Stomach (tissue), 9 donors: Measurements from ENCODE around the gene MAPKAPK3. TPM values are rescaled to one million over a fixed set of nuclear protein-coding genes. Genes with fewer than 3 reads are reported as not detected.

Experiments used
- DNase-seq, 2 donors: peaks; one replicate each; pipeline versions ENCODE4 v3.0.0 to v3.0.0-alpha.2; 2013 to 2019
- H3K27ac ChIP-seq, 5 donors: fragments of 200-600 bp in 4 of 5; sonication (generic) in 4 of 5; one replicate each; pipeline ENCODE4 v1.5.1; 2013 to 2019; ENCODE audit warnings: mild to moderate bottlenecking in 1 of 5, moderate library complexity in 1 of 5
- H3K27me3 ChIP-seq, 3 donors: fragments of 200-600 bp; sonication (generic); one replicate each; pipeline ENCODE4 v1.5.1; 2017 to 2019; ENCODE audit warnings: mixed run types in 1 of 3
- H3K36me3 ChIP-seq, 4 donors: fragments of 200-600 bp; sonication (generic); 1 replicate in 3 of 4; 2 replicates in 1 of 4; pipeline ENCODE4 v1.5.1; 2016 to 2019
- H3K4me1 ChIP-seq, 4 donors: fragments of 200-600 bp; sonication (generic); one replicate each; pipeline ENCODE4 v1.5.1; 2016 to 2019
- H3K4me3 ChIP-seq, 4 donors: fragments of 200-600 bp; sonication (generic) in 3 of 4; one replicate each; pipeline ENCODE4 v1.5.1; 2016 to 2019; ENCODE audit warnings: mild to moderate bottlenecking in 1 of 4
- H3K9me3 ChIP-seq, 4 donors: fragments of 200-600 bp; sonication (generic); one replicate each; pipeline ENCODE4 v1.5.1; 2016 to 2019
- EP300 ChIP-seq: sonication (generic); formaldehyde crosslinking; IDR thresholded peaks from one replicate; pipeline ENCODE4 v1.6.1; 2017; ENCODE audit warnings: antibody characterized with exemption
- POLR2A ChIP-seq, 4 donors: fragments of 450-650 bp; IDR thresholded peaks; one replicate each; pipeline ENCODE4 v1.6.1; 2016; ENCODE audit warnings: antibody characterized with exemption in 4 of 4, control low read depth in 2 of 4, mild to moderate bottlenecking in 1 of 4, moderate library complexity in 1 of 4
- POLR2AphosphoS5 ChIP-seq, 3 donors: sonication (generic); formaldehyde crosslinking; IDR thresholded peaks; one replicate each; pipeline ENCODE4 v1.6.1; 2016; ENCODE audit warnings: antibody characterized with exemption in 3 of 3
- WGBS, 5 donors: extraction: QIAGEN DNeasy Blood & Tissue Kit in 3 of 5; methylation state at CpG; one replicate each; pipeline versions ENCODE4 v1.1.5 to v1.1.7; 2013 to 2018; 5-methylcytosine and 5-hydroxymethylcytosine counted together
- intact Hi-C: fragments of 100-400 bp; cut with DNase I; formaldehyde crosslinking; loops from one replicate; pipeline ENCODE4 v1.15.1; 2023; ENCODE audit warnings: low total_unique reads
- polyA plus RNA-seq, 3 donors: library from polyadenylated mRNA; stranded (reverse); fragments of 200-250 nt; gene quantifications; one replicate each; pipeline ENCODE4 v1.2.3, GENCODE V29; 2013
- total RNA-seq, 5 donors: library from RNA; depleted of rRNA; stranded (reverse); fragments of >200 nt; gene quantifications; one replicate each; pipeline versions ENCODE4 v1.1.0 to v1.2.3, GENCODE V29; 2014 to 2016
- TF ChIP-seq, protein P1 (sequence below), 7 experiments: fragments of 450-650 bp in 4 of 7; fragments of 200-600 bp in 3 of 7; sonication (generic) in 3 of 7; IDR thresholded peaks; one replicate each; pipeline ENCODE4 v1.5.1; 2016 to 2019; ENCODE audit warnings: antibody characterized with exemption in 7 of 7, control low read depth in 2 of 7, mild to moderate bottlenecking in 1 of 7
- donor health status: healthy with polysubstance abuse.
- donor health status: Bipolar disorder and iron deficiency.
- donor health status: healthy.

Gene MAPKAPK3
- total and polyA plus RNA-seq, 8 donors: 10.3 to 50.0 (median 29.4) TPM

DNA sequence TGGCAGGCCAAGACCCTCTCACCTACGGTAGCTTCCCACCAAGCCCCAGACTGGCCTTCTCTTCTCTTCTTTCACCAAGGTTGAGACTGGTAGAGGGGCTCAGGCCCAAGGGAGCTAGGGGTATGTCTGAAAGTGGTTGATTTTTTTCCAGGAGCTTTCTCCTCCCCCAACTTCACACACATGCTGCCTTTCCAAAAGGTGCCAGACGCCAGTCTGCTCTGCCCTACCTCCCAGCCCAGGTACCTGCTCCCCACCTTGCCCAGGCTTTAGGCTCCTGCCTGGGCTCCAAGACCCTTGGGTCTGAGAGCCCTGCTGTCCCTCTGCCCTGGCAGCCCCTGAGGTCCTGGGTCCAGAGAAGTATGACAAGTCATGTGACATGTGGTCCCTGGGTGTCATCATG lies 28.4 kb downstream of the MAPKAPK3 start:
- intact Hi-C loops: no loop called here
- DNase-seq: no peak
- no peaks in the 10 kb centered on the region for H3K27me3 ChIP-seq
- peaks cover 0 to 15% (median 4%) of the 10 kb centered on the region in 4 donors for H3K4me1 ChIP-seq
- H3K36me3 ChIP-seq: peaks cover 15 to 95% (median 92%) of the 10 kb centered on the region in 4 donors
- 81 to 92% (median 89%) methylated on average over 2 of the region's 2 CpGs for WGBS, 5 donors
- no peaks in the 10 kb centered on the region for H3K9me3 ChIP-seq
- no peak overlapping the region for H3K4me3 ChIP-seq
- TF ChIP-seq, protein P1, sequence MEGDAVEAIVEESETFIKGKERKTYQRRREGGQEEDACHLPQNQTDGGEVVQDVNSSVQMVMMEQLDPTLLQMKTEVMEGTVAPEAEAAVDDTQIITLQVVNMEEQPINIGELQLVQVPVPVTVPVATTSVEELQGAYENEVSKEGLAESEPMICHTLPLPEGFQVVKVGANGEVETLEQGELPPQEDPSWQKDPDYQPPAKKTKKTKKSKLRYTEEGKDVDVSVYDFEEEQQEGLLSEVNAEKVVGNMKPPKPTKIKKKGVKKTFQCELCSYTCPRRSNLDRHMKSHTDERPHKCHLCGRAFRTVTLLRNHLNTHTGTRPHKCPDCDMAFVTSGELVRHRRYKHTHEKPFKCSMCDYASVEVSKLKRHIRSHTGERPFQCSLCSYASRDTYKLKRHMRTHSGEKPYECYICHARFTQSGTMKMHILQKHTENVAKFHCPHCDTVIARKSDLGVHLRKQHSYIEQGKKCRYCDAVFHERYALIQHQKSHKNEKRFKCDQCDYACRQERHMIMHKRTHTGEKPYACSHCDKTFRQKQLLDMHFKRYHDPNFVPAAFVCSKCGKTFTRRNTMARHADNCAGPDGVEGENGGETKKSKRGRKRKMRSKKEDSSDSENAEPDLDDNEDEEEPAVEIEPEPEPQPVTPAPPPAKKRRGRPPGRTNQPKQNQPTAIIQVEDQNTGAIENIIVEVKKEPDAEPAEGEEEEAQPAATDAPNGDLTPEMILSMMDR (IDR thresholded peaks at IDR 0.05): no peak
- TF ChIP-seq EP300 (no peak), POLR2AphosphoS5 (IDR thresholded peaks at IDR 0.05) (no peak), POLR2A (IDR thresholded peaks at IDR 0.05) (no peak)
- no peak overlapping the region for H3K27ac ChIP-seq

DNA sequence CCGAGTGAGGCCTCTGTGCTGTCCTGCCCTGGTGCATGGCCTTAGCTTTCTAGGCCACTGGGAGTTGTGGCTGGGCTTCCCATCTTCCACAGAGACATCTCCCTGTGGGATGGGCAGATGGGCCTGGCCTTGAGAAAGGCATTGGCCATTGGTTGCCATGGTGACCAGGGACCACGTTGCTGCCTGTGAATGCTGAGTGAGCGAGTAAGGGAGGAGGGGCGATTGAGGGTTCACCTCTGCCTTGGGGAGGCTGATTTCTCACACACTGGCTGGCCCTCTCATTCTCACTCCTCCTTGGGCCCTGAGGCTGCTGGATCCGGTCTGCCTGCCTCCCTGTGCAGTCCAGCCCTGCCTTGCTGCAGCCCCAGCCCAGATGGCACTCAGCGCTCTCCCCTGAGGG lies 31.4 kb downstream of the MAPKAPK3 start:
- peak in 1 of 2 donors; percentile 53 for DNase-seq
- peaks cover 10 to 66% (median 62%) of the 10 kb centered on the region in 4 donors for H3K36me3 ChIP-seq
- WGBS, 5 donors: 60 to 84% (median 69%) methylated on average over 4 to 6 of the region's 6 CpGs
- intact Hi-C loops: no loop called here
- H3K9me3 ChIP-seq: no peaks in the 10 kb centered on the region
- H3K4me1 ChIP-seq: peaks cover 0 to 15% (median 4%) of the 10 kb centered on the region in 4 donors
- no peak overlapping the region for H3K4me3 ChIP-seq
- no peaks in the 10 kb centered on the region for H3K27me3 ChIP-seq
- TF ChIP-seq POLR2A (IDR thresholded peaks at IDR 0.05): no peak
- TF ChIP-seq EP300: no peak
- no peak for TF ChIP-seq POLR2AphosphoS5 (IDR thresholded peaks at IDR 0.05)
- TF ChIP-seq, protein P1 (IDR thresholded peaks at IDR 0.05): no peak
- H3K27ac ChIP-seq: peak overlapping the region in 1 of 5 donors; percentile 11

DNA sequence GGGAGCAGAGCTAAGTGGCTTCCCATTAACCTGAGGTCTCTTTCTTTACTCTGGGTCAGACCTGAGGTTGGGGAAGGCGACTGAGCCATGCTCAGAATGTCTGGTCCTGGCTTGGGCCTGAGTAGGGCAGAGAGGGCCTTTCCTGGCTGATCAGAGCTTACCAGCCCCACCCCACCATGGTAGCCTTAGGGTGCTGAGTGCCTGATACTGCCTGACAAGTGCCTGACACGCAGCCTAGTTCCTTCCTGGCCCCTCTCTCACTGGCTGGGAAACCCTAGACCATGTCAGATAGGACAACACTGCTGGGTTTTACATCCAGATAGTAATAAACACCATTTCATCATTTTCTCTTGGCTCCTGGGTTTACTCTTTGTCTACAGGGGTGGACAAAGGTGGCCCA lies 32.0 kb downstream of the MAPKAPK3 start:
- Histone ChIP-seq H3K4me3 (no peak overlapping the region), H3K27ac (peak overlapping the region in 1 of 5 donors; percentile 11), H3K9me3 (no peaks in the 10 kb centered on the region), H3K36me3 (peaks cover 7 to 59% (median 56%) of the 10 kb centered on the region in 4 donors), H3K4me1 (peaks cover 0 to 15% (median 4%) of the 10 kb centered on the region in 4 donors), H3K27me3 (no peaks in the 10 kb centered on the region)
- no peak for DNase-seq
- WGBS, 5 donors: 88 to 100% (median 94%) methylated on average over 1 to 2 of the region's 2 CpGs
- intact Hi-C loops: no loop called here
- TF ChIP-seq POLR2A (IDR thresholded peaks at IDR 0.05) (no peak), POLR2AphosphoS5 (IDR thresholded peaks at IDR 0.05) (no peak), EP300 (no peak)
- TF ChIP-seq, protein P1 (IDR thresholded peaks at IDR 0.05): no peak

DNA sequence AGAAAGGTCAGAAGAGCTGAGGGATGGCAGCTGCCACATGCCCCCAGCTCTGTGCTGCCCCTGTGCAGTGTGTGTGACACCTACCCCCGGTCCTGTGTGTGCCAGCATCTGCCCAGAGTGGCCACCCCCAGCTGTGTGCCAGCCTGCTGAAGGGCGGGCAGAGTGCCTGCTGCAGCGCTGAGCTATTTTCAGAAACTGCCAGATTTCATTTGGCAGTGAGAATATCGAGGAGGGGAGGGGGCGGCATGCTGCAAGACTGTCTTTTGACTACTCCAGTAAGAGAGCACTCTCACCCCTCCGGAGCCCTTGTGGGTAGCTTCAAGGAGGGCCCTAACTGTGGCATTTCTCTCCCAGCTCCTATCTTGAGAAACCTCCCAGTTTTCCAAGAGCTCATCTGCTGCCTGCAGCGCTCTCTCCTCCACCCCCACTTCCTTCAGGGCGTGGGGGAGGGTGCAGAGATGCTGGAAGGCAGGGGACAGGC lies 32.5 kb downstream of the MAPKAPK3 start:
- no peak overlapping the region for H3K27ac ChIP-seq
- peak in 1 of 2 donors; percentile 34 for DNase-seq
- no peak overlapping the region for H3K4me3 ChIP-seq
- no peaks in the 10 kb centered on the region for H3K27me3 ChIP-seq
- H3K9me3 ChIP-seq: no peaks in the 10 kb centered on the region
- H3K4me1 ChIP-seq: peaks cover 0 to 15% (median 4%) of the 10 kb centered on the region in 4 donors
- intact Hi-C loops: no loop called here
- no peak for TF ChIP-seq POLR2AphosphoS5 (IDR thresholded peaks at IDR 0.05)
- TF ChIP-seq, protein P1 (IDR thresholded peaks at IDR 0.05): no peak
- no peak for TF ChIP-seq EP300
- TF ChIP-seq POLR2A (IDR thresholded peaks at IDR 0.05): no peak
- H3K36me3 ChIP-seq: peaks cover 4 to 54% (median 50%) of the 10 kb centered on the region in 4 donors
- 71 to 86% (median 82%) methylated on average over 8 of the region's 8 CpGs for WGBS, 5 donors
